H9 (cell line): ENCODE measurements around the gene MAPK11. TPM values are rescaled to one million over a fixed set of nuclear protein-coding genes. Genes with fewer than 3 reads are reported as not detected.

Experiments
- DNase-seq: peaks from one replicate; pipeline ENCODE4 v3.0.0-alpha.2; 2017
- H2AFZ ChIP-seq: one replicate; pipeline ENCODE4 v1.6.1; 2013; ENCODE audit warnings: mild to moderate bottlenecking, low read length, control low read depth, moderate library complexity
- H2AK5ac ChIP-seq: 2 replicates; pipeline ENCODE4 v1.6.1; 2013; ENCODE audit warnings: low read length, control low read depth, mixed read lengths; ENCODE audit not compliant: insufficient read length
- H2BK120ac ChIP-seq: one replicate; pipeline ENCODE4 v1.6.1; 2013; ENCODE audit warnings: low read depth, mild to moderate bottlenecking, low read length, control low read depth, inconsistent platforms; ENCODE audit not compliant: poor library complexity, severe bottlenecking
- H2BK12ac ChIP-seq: 2 replicates; pipeline ENCODE4 v1.6.1; 2013; ENCODE audit warnings: low read length, control low read depth, mixed read lengths, low read depth; ENCODE audit not compliant: insufficient read length
- H2BK15ac ChIP-seq: 2 replicates; pipeline ENCODE4 v1.6.1; 2013; ENCODE audit warnings: low read depth, low read length, control low read depth
- H2BK20ac ChIP-seq: one replicate; pipeline ENCODE4 v1.6.1; 2013; ENCODE audit warnings: low read depth, mild to moderate bottlenecking, low read length, control low read depth, inconsistent platforms; ENCODE audit not compliant: poor library complexity, severe bottlenecking
- H2BK5ac ChIP-seq: 2 replicates; pipeline ENCODE4 v1.6.1; 2013; ENCODE audit warnings: low read length, control low read depth, mixed read lengths; ENCODE audit not compliant: insufficient read length
- H3K14ac ChIP-seq: 2 replicates; pipeline ENCODE4 v1.6.1; 2013; ENCODE audit warnings: low read length, control low read depth; ENCODE audit not compliant: insufficient read depth
- H3K18ac ChIP-seq: 2 replicates; pipeline ENCODE4 v1.6.1; 2013; ENCODE audit warnings: low read depth, mild to moderate bottlenecking, mixed read lengths, low read length, control low read depth; ENCODE audit not compliant: insufficient read length
- H3K23ac ChIP-seq: 2 replicates; pipeline ENCODE4 v1.6.1; 2013; ENCODE audit warnings: low read length, control low read depth, mixed read lengths, low read depth; ENCODE audit not compliant: insufficient read length
- H3K23me2 ChIP-seq: 2 replicates; pipeline ENCODE4 v1.6.1; 2013; ENCODE audit warnings: low read depth, mild to moderate bottlenecking, mixed read lengths, low read length, control low read depth; ENCODE audit not compliant: insufficient read length, poor library complexity, severe bottlenecking
- H3K27ac ChIP-seq: 2 replicates; pipeline ENCODE4 v1.5.1; 2013; ENCODE audit warnings: low read length, control low read depth, mixed read lengths, low read depth; ENCODE audit not compliant: insufficient read length
- H3K27me3 ChIP-seq: 2 replicates; pipeline ENCODE4 v1.6.1; 2013; ENCODE audit warnings: low read length, control low read depth, inconsistent platforms; ENCODE audit not compliant: insufficient read depth
- H3K4ac ChIP-seq: 2 replicates; pipeline ENCODE4 v1.6.1; 2013; ENCODE audit warnings: low read depth, mild to moderate bottlenecking, control low read depth, inconsistent platforms, low read length, moderate library complexity
- H3K4me1 ChIP-seq: 2 replicates; pipeline ENCODE4 v1.6.1; 2013; ENCODE audit warnings: low read length, control low read depth, inconsistent platforms; ENCODE audit not compliant: insufficient read depth
- H3K4me2 ChIP-seq: 2 replicates; pipeline ENCODE4 v1.6.1; 2013; ENCODE audit warnings: low read length, control low read depth, mixed read lengths; ENCODE audit not compliant: insufficient read length, insufficient read depth
- H3K56ac ChIP-seq: 2 replicates; pipeline ENCODE4 v1.6.1; 2013; ENCODE audit warnings: low read depth, mild to moderate bottlenecking, mixed read lengths, low read length, control low read depth; ENCODE audit not compliant: insufficient read length
- H3K79me1 ChIP-seq: 2 replicates; pipeline ENCODE4 v1.6.1; 2013; ENCODE audit warnings: low read depth, mild to moderate bottlenecking, moderate library complexity, low read length, control low read depth, inconsistent platforms; ENCODE audit not compliant: insufficient read depth, poor library complexity, severe bottlenecking
- H3K79me2 ChIP-seq: 2 replicates; pipeline ENCODE4 v1.6.1; 2013; ENCODE audit warnings: low read length, control low read depth, inconsistent platforms; ENCODE audit not compliant: insufficient read depth
- H3K9ac ChIP-seq: 2 replicates; pipeline ENCODE4 v1.6.1; 2013; ENCODE audit warnings: low read length, control low read depth, mixed read lengths; ENCODE audit not compliant: insufficient read length; ENCODE audit errors: extremely low read depth
- H3K9me3 ChIP-seq: one replicate; pipeline ENCODE4 v1.6.1; 2013; ENCODE audit warnings: low read depth, low read length, inconsistent platforms; ENCODE audit not compliant: control insufficient read depth
- H3T11ph ChIP-seq: one replicate; pipeline ENCODE4 v1.6.1; 2013; ENCODE audit warnings: mild to moderate bottlenecking, low read length, control low read depth, inconsistent platforms
- H4K20me1 ChIP-seq: one replicate; pipeline ENCODE4 v1.6.1; 2013; ENCODE audit not compliant: control insufficient read depth, insufficient read length, insufficient read depth
- H4K5ac ChIP-seq: 2 replicates; pipeline ENCODE4 v1.6.1; 2013; ENCODE audit warnings: low read depth, mild to moderate bottlenecking, mixed read lengths, low read length, control low read depth; ENCODE audit not compliant: insufficient read length
- H4K8ac ChIP-seq: replicated peaks from 2 replicates; pipeline ENCODE4 v1.6.1; 2013; ENCODE audit warnings: low read length, control low read depth, mixed read lengths, low read depth; ENCODE audit not compliant: insufficient read length
- H4K91ac ChIP-seq: 2 replicates; pipeline ENCODE4 v1.6.1; 2013; ENCODE audit warnings: low read depth, mild to moderate bottlenecking, moderate library complexity, mixed read lengths, low read length, control low read depth; ENCODE audit not compliant: insufficient read length
- H3K27ac Mint-ChIP-seq, 3 experiments: 2 replicates in 2 of 3; 3 replicates in 1 of 3; pipeline ENCODE4 v1.8.0; 2020 to 2021; ENCODE audit warnings: mixed read lengths in 3 of 3, mild to moderate bottlenecking in 1 of 3, moderate library complexity in 1 of 3
- H3K27me3 Mint-ChIP-seq: 2 replicates; pipeline ENCODE4 v1.8.0; 2021; ENCODE audit warnings: low read depth, mild to moderate bottlenecking, moderate library complexity, mixed read lengths
- H3K36me3 Mint-ChIP-seq, 3 experiments: 2 replicates in 2 of 3; 3 replicates in 1 of 3; pipeline ENCODE4 v1.8.0; 2020 to 2021; ENCODE audit warnings: low read depth in 3 of 3, mixed read lengths in 3 of 3; ENCODE audit not compliant: insufficient read depth in 1 of 3
- H3K4me1 Mint-ChIP-seq, 2 experiments: 2 replicates each; pipeline ENCODE4 v1.8.0; 2020; ENCODE audit warnings: mixed read lengths in 2 of 2
- H3K4me3 Mint-ChIP-seq, 2 experiments: 2 replicates in 1 of 2; 3 replicates in 1 of 2; pipeline ENCODE4 v1.8.0; 2020 to 2021; ENCODE audit warnings: mild to moderate bottlenecking in 2 of 2, mixed read lengths in 2 of 2, moderate library complexity in 1 of 2
- H3K9me3 Mint-ChIP-seq, 2 experiments: 2 replicates in 1 of 2; 3 replicates in 1 of 2; pipeline ENCODE4 v1.8.0; 2020; ENCODE audit warnings: mild to moderate bottlenecking in 2 of 2, mixed read lengths in 2 of 2, moderate library complexity in 1 of 2
- CTCF ChIP-seq: fragments of 200-600 bp; sonication (generic); conservative IDR thresholded peaks from 3 replicates; pipeline ENCODE4 v1.8.0; 2021; ENCODE audit warnings: antibody characterized with exemption, mild to moderate bottlenecking
- WGBS: extraction: QIAGEN DNeasy Blood & Tissue Kit; methylation state at CpG from one replicate; pipeline ENCODE4 v1.1.7; 2013; ENCODE audit warnings: missing lambda C conversion rate, low lambda C conversion rate, mixed read lengths; ENCODE audit not compliant: insufficient read length; ENCODE audit errors: extremely low coverage; 5-methylcytosine and 5-hydroxymethylcytosine counted together
- total RNA-seq: library from RNA; stranded (reverse); gene quantifications from 2 replicates; pipeline ENCODE4 v1.2.1, GENCODE V29; 2021

MAPK11 gene
- total RNA-seq, 1 experiment from 2014 or later, result 1.5 TPM

DNA sequence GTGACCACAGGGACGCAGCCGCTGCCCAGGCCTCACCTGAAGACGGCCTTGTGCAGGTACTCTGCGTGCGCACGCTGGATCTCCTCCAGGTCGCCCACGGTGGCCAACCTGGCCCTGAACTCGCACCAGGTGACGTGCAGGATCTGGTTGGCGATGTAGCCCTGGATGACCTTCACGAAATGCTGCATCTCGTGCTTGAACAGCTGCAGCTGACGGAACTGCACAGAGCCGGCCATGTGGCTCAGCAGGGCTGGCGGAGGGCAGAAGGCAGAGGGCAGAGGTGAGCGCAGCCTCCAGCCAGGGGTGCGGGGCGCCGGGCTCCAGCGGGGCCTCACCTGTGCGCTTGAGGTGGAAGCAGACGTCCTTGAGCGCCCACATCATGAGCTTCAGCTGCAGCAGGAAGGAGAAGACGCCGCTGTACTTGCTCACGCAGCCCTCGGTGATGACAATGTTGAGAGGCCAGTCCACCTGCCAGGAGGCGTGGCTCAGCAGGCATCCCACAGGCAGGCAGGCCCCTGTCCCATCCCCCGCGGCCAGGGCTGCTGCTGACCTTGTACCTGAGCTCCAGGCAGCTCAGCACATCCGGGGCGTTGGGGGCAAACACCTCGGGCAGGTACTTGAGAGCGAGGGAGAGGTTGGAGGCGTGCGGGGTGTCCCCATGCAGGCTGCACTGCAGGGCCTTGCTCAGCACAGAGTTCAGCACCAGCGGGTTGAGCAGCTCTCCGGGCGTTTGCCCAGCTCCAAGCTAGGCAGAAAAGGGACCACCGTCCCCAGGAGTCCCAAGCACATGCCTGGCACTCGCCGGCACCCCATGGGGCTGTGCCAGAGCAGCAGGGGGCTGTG, 51.8 kb downstream of the MAPK11 start:
- Mint-ChIP-seq H3K4me1 (peaks cover 5 to 9% of the 10 kb centered on the region in 2 experiments), H3K36me3 (peaks cover 24 to 79% (median 68%) of the 10 kb centered on the region in 3 experiments), H3K4me3 (no peak overlapping the region), H3K27ac (no peak overlapping the region), H3K9me3 (peaks cover 0 to 2% of the 10 kb centered on the region in 2 experiments; a peak in 1 of 5 replicates), H3K27me3 (no peaks in the 10 kb centered on the region)
- no CpG with 5 or more reads among the region's 43 CpGs for WGBS
- no peak for TF ChIP-seq CTCF
- no peak overlapping the region for H3K27ac ChIP-seq
- peaks cover 3% of the 10 kb centered on the region for H4K20me1 ChIP-seq
- H3K9ac ChIP-seq, result no peak overlapping the region
- no peak overlapping the region for H3K4ac ChIP-seq
- no peak overlapping the region for H2AK5ac ChIP-seq
- H4K91ac ChIP-seq, result no peak overlapping the region
- H3K14ac ChIP-seq, result no peak overlapping the region
- no peak overlapping the region for H2BK15ac ChIP-seq
- no peak overlapping the region for H3T11ph ChIP-seq
- H2BK5ac ChIP-seq, result no peak overlapping the region
- no peak overlapping the region for H2BK20ac ChIP-seq
- no peak overlapping the region for H4K8ac ChIP-seq
- no peaks in the 10 kb centered on the region for H3K4me1 ChIP-seq
- no peaks in the 10 kb centered on the region for H3K9me3 ChIP-seq
- no peaks in the 10 kb centered on the region for H3K79me1 ChIP-seq
- no peak overlapping the region for H4K5ac ChIP-seq
- H3K27me3 ChIP-seq, result no peaks in the 10 kb centered on the region
- no peak overlapping the region for H2AFZ ChIP-seq
- no peak overlapping the region for H3K18ac ChIP-seq
- H2BK120ac ChIP-seq, result no peak overlapping the region
- H3K23me2 ChIP-seq, result no peaks in the 10 kb centered on the region
- peaks cover 3% of the 10 kb centered on the region; the same call in 1 of the 2 replicates for H3K79me2 ChIP-seq
- no peak overlapping the region for H3K23ac ChIP-seq
- no peak overlapping the region for H3K56ac ChIP-seq
- H3K4me2 ChIP-seq, result no peak overlapping the region
- H2BK12ac ChIP-seq, result no peak overlapping the region
- no peak for DNase-seq
